ENCODE measurements around the gene YIPF4. TPM values are rescaled to one million over a fixed set of nuclear protein-coding genes. Genes with fewer than 3 reads are reported as not detected.
"Not testable (repeated sequence)": the region's sequence is repeated elsewhere in the genome, so short reads cannot be mapped to it uniquely, and the experiment has no call there.

The YIPF4 gene
- total RNA-seq, 4 donors from 2014 or later, result 21.3 to 48.3 (median 33.6) TPM

DNA sequence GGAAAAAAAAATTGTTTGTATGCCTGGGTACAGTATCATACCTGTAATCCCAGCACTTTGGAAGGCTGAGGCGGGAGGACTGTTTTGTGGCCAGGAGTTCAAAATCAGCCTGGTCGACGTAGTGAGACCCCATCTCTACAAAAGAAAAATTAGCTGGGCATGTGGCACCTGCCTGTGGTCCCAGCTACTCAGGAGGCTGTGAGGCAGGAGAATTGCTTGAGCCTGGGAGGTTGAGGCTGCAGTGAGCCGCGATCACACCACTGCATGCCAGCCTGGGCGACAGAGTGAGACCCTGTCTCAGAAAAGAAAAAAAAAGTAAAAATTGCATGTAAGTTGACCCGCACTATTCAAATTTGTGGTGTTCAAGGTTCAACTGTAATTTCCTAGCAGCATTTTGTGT lies 32.9 kb downstream of the YIPF4 start:
- 91% methylated on average over 5 to 6 of the region's 7 CpGs for WGBS, 2 donors (ENCODE audit: low coverage in 1 of 2)
- H3K4me1 ChIP-seq, result no peaks in the 10 kb centered on the region
- no peak for ATAC-seq
- H3K36me3 ChIP-seq, result peaks cover 0 to 70% of the 10 kb centered on the region in 2 donors
- no peaks in the 10 kb centered on the region for H3K27me3 ChIP-seq
- no peaks in the 10 kb centered on the region for H3K9me3 ChIP-seq
- H3K27ac ChIP-seq, result no peak overlapping the region
- no peak overlapping the region for H3K4me3 ChIP-seq
- TF ChIP-seq POLR2AphosphoS5 (IDR thresholded peaks at IDR 0.05) (no peak), POLR2A (IDR thresholded peaks at IDR 0.05) (no peak), EP300 (IDR thresholded peaks at IDR 0.05) (no peak)
- TF ChIP-seq, protein P1, sequence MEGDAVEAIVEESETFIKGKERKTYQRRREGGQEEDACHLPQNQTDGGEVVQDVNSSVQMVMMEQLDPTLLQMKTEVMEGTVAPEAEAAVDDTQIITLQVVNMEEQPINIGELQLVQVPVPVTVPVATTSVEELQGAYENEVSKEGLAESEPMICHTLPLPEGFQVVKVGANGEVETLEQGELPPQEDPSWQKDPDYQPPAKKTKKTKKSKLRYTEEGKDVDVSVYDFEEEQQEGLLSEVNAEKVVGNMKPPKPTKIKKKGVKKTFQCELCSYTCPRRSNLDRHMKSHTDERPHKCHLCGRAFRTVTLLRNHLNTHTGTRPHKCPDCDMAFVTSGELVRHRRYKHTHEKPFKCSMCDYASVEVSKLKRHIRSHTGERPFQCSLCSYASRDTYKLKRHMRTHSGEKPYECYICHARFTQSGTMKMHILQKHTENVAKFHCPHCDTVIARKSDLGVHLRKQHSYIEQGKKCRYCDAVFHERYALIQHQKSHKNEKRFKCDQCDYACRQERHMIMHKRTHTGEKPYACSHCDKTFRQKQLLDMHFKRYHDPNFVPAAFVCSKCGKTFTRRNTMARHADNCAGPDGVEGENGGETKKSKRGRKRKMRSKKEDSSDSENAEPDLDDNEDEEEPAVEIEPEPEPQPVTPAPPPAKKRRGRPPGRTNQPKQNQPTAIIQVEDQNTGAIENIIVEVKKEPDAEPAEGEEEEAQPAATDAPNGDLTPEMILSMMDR (IDR thresholded peaks at IDR 0.05), result no peak

DNA sequence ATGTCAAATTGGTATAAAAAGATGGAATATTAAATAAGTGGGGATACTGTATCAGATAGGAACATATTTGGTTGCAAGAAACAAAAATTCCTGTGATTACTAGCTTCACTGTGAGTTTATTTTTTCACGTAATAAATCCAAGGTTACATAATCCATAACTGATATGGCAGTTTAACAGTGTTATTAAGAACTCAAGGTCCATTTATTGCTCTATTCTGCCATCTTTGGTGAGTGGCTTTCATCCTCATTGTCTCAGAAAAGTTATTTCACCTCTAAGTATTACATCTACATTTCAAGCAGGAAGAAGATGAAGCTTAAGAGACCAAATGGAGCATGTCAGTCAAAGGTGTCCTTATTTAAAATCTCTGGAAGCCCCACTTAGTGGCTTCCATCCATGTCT lies 37.2 kb downstream of the YIPF4 start:
- Histone ChIP-seq H3K4me3 (no peak overlapping the region), H3K36me3 (peaks cover 0 to 35% of the 10 kb centered on the region in 2 donors), H3K27me3 (no peaks in the 10 kb centered on the region), H3K9me3 (no peaks in the 10 kb centered on the region), H3K4me1 (no peaks in the 10 kb centered on the region), H3K27ac (no peak overlapping the region)
- 85 to 90% methylated on average over 1 of the region's 1 CpG for WGBS, 2 donors (ENCODE audit: low coverage in 1 of 2)
- TF ChIP-seq, protein P1 (IDR thresholded peaks at IDR 0.05), result no peak
- TF ChIP-seq POLR2AphosphoS5 (IDR thresholded peaks at IDR 0.05) (no peak), EP300 (IDR thresholded peaks at IDR 0.05) (no peak), POLR2A (IDR thresholded peaks at IDR 0.05) (no peak)
- ATAC-seq, result no peak

DNA sequence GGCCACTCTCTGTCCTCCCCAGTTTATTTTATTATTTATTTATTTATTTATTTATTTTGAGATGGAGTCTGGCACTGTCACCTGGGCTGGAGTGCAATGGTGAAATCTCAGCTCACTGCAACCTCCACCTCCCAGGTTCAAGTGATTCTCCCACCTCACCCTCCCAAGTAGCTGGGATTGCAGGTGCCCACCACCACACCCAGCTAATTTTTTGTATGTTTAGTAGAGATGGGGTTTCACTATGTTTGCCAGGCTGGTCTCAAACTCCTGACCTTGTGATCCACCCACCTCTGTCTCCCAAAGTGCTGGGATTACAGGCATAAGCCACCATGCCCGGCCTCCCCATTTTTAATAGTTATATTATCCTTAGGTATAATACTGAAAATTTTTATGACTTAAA lies 51.0 kb downstream of the YIPF4 start:
- H3K36me3 ChIP-seq, result peaks cover 0 to 20% of the 10 kb centered on the region in 2 donors
- not testable (repeated sequence) for ATAC-seq, H3K9me3 ChIP-seq, H3K4me1 ChIP-seq, H3K4me3 ChIP-seq, H3K27me3 ChIP-seq, H3K27ac ChIP-seq
- WGBS, 2 donors (ENCODE audit: low coverage in 1 of 2), result 100% methylated on average over 1 of the region's 1 CpG

DNA sequence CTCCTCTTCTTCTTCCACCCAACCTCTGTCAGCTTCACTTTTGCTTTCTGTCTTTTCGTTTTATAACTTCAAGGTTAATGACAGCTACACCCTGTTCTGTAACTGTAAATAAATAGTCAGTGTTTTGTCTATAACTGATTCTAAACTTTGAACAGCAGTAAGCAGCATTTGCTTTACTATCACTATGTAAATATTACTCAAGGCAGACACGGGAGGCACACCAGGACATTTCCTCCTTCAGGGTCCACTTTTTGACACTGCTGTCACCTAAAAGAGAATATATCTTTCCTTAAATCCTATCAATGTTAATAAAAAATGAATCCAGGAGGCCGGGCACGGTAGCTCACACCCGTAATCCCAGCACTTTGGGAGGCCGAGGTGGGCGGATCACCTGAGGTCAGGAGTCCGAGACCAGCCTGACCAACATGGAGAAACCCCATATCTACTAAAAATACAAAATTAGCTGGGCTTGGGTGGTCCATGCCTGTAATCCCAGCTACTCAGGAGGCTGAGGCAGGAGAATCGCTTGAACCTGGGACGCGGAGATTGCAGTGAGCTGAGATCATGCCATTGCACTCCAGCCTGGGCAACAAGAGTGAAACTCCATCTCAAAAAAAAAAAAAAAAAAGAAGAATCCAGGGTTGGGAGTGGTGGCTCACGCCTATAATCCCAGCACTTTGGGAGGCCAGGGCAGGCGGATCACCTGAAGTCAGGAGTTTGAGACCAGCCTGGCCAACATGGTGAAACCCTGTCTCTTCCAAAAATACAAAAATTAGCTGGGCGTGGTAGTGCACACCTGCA lies 51.7 kb downstream of the YIPF4 start:
- not testable (repeated sequence) for H3K27ac ChIP-seq, H3K4me1 ChIP-seq, H3K9me3 ChIP-seq, H3K4me3 ChIP-seq, H3K27me3 ChIP-seq, ATAC-seq
- H3K36me3 ChIP-seq, result peaks cover 0 to 20% of the 10 kb centered on the region in 2 donors
- 82% methylated on average over 9 of the region's 14 CpGs; no CpG with 5 or more reads in 1 of the 2 donors for WGBS, 2 donors (ENCODE audit: low coverage in 1 of 2)

- Histone ChIP-seq H3K9me3 (no peaks in the 10 kb centered on the region), H3K27ac (no peak overlapping the region), H3K4me1 (no peaks in the 10 kb centered on the region), H3K36me3 (peaks cover 0 to 20% of the 10 kb centered on the region in 2 donors), H3K27me3 (no peaks in the 10 kb centered on the region), H3K4me3 (no peak overlapping the region)
- ATAC-seq, result no peak
- TF ChIP-seq, protein P1 (IDR thresholded peaks at IDR 0.05), result no peak
- no peak for TF ChIP-seq POLR2AphosphoS5 (IDR thresholded peaks at IDR 0.05)
- TF ChIP-seq EP300 (IDR thresholded peaks at IDR 0.05), result no peak
- no peak for TF ChIP-seq POLR2A (IDR thresholded peaks at IDR 0.05)
- whole genome bisulfite sequencing, 2 donors (ENCODE audit: low coverage in 1 of 2), result 75 to 81% methylated on average over 2 of the region's 2 CpGs
Observed at GRCh38 chr2:32330136-32330535, 52.4 kb downstream of the YIPF4 start.

DNA sequence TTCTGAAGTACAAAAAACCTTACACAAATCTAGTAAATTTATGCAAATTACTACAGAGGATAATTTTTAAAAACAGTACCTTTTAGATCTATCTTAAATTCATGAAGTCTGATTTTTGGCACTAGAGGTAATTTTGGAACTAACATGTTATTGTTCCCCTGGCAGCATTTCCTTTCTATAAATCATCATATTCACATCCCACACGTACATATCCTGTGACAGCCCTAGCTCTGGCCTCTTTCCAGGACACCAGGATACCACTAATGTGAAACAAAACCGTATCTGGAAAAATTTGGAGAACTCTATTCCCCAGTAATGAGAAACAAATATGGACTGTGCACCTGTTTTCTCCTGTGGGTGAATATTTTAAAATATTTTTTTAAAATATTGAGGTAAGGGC lies 65.1 kb downstream of the YIPF4 start:
- WGBS, 2 donors (ENCODE audit: low coverage in 1 of 2), result 26 to 28% methylated on average over 2 of the region's 2 CpGs
- no peaks in the 10 kb centered on the region for H3K4me1 ChIP-seq
- no peaks in the 10 kb centered on the region for H3K27me3 ChIP-seq
- H3K4me3 ChIP-seq, result no peak overlapping the region
- H3K27ac ChIP-seq, result no peak overlapping the region
- no peaks in the 10 kb centered on the region for H3K36me3 ChIP-seq
- TF ChIP-seq EP300 (IDR thresholded peaks at IDR 0.05) (no peak), POLR2A (IDR thresholded peaks at IDR 0.05) (no peak), POLR2AphosphoS5 (IDR thresholded peaks at IDR 0.05) (no peak)
- TF ChIP-seq, protein P1 (IDR thresholded peaks at IDR 0.05), result no peak
- ATAC-seq, result no peak
- no peaks in the 10 kb centered on the region for H3K9me3 ChIP-seq

DNA sequence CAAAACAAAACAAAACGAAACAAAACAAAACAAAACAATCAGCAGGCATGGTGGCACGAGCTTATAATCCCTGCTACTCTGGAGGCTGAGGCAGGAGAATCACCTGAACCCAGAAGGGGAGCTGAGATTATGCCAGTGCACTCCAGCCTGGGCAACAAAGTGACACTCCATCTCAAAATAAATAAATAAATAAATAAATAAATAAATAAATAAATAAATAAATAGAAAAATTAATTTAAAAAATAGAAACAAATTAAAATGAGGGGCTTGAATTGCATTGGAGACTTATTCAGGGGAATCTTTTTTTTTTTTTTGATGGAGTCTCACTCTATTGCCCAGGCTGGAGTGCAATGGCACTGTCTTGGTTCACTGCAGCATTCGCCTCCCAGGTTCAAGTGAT lies 73.1 kb downstream of the YIPF4 start:
- not testable (repeated sequence) for ATAC-seq, H3K36me3 ChIP-seq, H3K9me3 ChIP-seq, H3K27ac ChIP-seq, H3K27me3 ChIP-seq, H3K4me1 ChIP-seq, H3K4me3 ChIP-seq
- 100% methylated on average over 1 of the region's 3 CpGs for WGBS, 2 donors (ENCODE audit: low coverage in 1 of 2)

Data from gastroesophageal sphincter (tissue), 4 donors.